ENCODE results near the gene MRPS2. TPM values are rescaled to one million over a fixed set of nuclear protein-coding genes. Genes with fewer than 3 reads are reported as not detected.
A peak's percentile ranks its signal among the peaks of the same experiment; 100 is the strongest.

MRPS2 gene
- total RNA-seq, 1 experiment from 2014 or later = 81.0 TPM

DNA sequence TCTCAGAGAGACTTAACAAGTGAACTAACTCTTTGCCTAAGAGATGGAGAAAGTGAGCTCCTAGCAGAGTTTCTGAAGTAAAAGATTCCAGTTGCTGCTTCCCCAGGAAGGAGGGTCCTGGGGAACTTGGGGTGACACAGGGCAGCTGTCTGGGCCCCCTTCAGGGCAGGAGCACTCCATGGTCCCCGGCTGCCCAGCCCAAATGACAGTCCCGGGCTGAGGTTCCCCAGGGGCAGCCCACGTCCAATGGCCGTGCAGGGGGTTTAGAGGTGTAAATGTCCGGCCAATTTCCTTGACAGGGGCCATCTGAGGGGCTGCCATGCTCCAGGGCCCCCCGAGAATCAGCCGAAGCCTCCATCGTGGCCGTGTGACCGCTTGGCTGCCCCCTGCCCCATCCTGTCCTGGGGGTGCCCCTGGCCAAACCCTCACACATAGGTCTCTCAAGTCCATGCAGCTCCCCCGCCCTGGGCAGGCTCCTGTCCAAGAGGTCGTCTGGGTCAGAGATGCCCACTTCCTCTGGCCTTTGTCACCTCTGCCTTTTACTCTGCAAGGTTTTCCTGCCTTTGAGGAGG lies 26.4 kb upstream of the MRPS2 start:
- H3K4me1 Mint-ChIP-seq = peaks cover 22 to 30% of the 10 kb centered on the region in 2 experiments
- H2BK5ac ChIP-seq (ENCODE audit: insufficient read length, low read length) = no peak overlapping the region
- no peak overlapping the region for H2BK15ac ChIP-seq (ENCODE audit: low read depth, low read length)
- TF ChIP-seq, protein P1, sequence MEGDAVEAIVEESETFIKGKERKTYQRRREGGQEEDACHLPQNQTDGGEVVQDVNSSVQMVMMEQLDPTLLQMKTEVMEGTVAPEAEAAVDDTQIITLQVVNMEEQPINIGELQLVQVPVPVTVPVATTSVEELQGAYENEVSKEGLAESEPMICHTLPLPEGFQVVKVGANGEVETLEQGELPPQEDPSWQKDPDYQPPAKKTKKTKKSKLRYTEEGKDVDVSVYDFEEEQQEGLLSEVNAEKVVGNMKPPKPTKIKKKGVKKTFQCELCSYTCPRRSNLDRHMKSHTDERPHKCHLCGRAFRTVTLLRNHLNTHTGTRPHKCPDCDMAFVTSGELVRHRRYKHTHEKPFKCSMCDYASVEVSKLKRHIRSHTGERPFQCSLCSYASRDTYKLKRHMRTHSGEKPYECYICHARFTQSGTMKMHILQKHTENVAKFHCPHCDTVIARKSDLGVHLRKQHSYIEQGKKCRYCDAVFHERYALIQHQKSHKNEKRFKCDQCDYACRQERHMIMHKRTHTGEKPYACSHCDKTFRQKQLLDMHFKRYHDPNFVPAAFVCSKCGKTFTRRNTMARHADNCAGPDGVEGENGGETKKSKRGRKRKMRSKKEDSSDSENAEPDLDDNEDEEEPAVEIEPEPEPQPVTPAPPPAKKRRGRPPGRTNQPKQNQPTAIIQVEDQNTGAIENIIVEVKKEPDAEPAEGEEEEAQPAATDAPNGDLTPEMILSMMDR (conservative IDR thresholded peaks at IDR 0.05) = no peak
- no peak overlapping the region for H3K27ac ChIP-seq (ENCODE audit: insufficient read length, low read depth, low read length)
- H3K4me2 ChIP-seq (ENCODE audit: insufficient read depth, insufficient read length, low read length) = no peak overlapping the region
- no peak overlapping the region for H3K4me3 Mint-ChIP-seq
- no peak overlapping the region for H2AK5ac ChIP-seq (ENCODE audit: insufficient read length, low read length)
- H3K9me3 Mint-ChIP-seq = no peaks in the 10 kb centered on the region; a peak in 1 of 5 replicates
- no peak overlapping the region for H4K5ac ChIP-seq (ENCODE audit: insufficient read length, low read depth, low read length)
- H3K23me2 ChIP-seq (ENCODE audit: insufficient read length, low read depth, low read length, poor library complexity, severe bottlenecking) = no peaks in the 10 kb centered on the region
- H3K36me3 Mint-ChIP-seq (ENCODE audit: insufficient read depth in 1 of 3, low read depth in 3 of 3) = peaks cover 0 to 4% (median 0%) of the 10 kb centered on the region in 3 experiments; a peak in 1 of 7 replicates
- no peak overlapping the region for H3K14ac ChIP-seq (ENCODE audit: insufficient read depth, low read length)
- no peaks in the 10 kb centered on the region for H3K79me2 ChIP-seq (ENCODE audit: insufficient read depth, low read length)
- no peak overlapping the region for H3T11ph ChIP-seq (ENCODE audit: low read length)
- no peak overlapping the region for H3K27ac Mint-ChIP-seq
- no peak overlapping the region for H2BK20ac ChIP-seq (ENCODE audit: low read depth, low read length, poor library complexity, severe bottlenecking)
- H3K9me3 ChIP-seq (ENCODE audit: control insufficient read depth, low read depth, low read length) = no peaks in the 10 kb centered on the region
- no peaks in the 10 kb centered on the region for H4K20me1 ChIP-seq (ENCODE audit: control insufficient read depth, insufficient read depth, insufficient read length)
- no peak overlapping the region for H3K18ac ChIP-seq (ENCODE audit: insufficient read length, low read depth, low read length)
- H3K9ac ChIP-seq (ENCODE audit: extremely low read depth, insufficient read length, low read length) = no peak overlapping the region
- H3K4me1 ChIP-seq (ENCODE audit: insufficient read depth, low read length) = peaks cover 5% of the 10 kb centered on the region; the same call in 1 of the 2 replicates
- no CpG with 5 or more reads among the region's 12 CpGs for WGBS (ENCODE audit: extremely low coverage, insufficient read length, low lambda C conversion rate)
- no peak overlapping the region for H3K23ac ChIP-seq (ENCODE audit: insufficient read length, low read depth, low read length)
- H2AFZ ChIP-seq (ENCODE audit: low read length) = no peak overlapping the region
- no peak overlapping the region for H4K91ac ChIP-seq (ENCODE audit: insufficient read length, low read depth, low read length)
- peak; percentile 25 for DNase-seq
- no peak overlapping the region for H4K8ac ChIP-seq (replicated peaks; ENCODE audit: insufficient read length, low read depth, low read length)
- H3K4ac ChIP-seq (ENCODE audit: low read depth, low read length) = no peak overlapping the region
- H3K27me3 Mint-ChIP-seq (ENCODE audit: low read depth) = no peaks in the 10 kb centered on the region; the same call in none of the 2 replicates
- no peak overlapping the region for H2BK12ac ChIP-seq (ENCODE audit: insufficient read length, low read depth, low read length)
- no peaks in the 10 kb centered on the region for H3K27me3 ChIP-seq (ENCODE audit: insufficient read depth, low read length)
- no peaks in the 10 kb centered on the region for H3K79me1 ChIP-seq (ENCODE audit: insufficient read depth, low read depth, low read length, poor library complexity, severe bottlenecking)
- H3K56ac ChIP-seq (ENCODE audit: insufficient read length, low read depth, low read length) = no peak overlapping the region
- no peak overlapping the region for H2BK120ac ChIP-seq (ENCODE audit: low read depth, low read length, poor library complexity, severe bottlenecking)

Measured in H9 (cell line).